GM18951 (cell line): ENCODE results near the gene ENSA.
A peak's percentile ranks its signal among the peaks of the same experiment; 100 is the strongest.
"Not testable (repeated sequence)": the region's sequence is repeated elsewhere in the genome, so short reads cannot be mapped to it uniquely, and the experiment has no call there.

ENCODE experiments used
- POLR2A ChIP-seq: IDR thresholded peaks from 4 replicates; pipeline ENCODE4 v1.6.1; 2011; ENCODE audit warnings: mild to moderate bottlenecking; ENCODE audit not compliant: insufficient read length, insufficient read depth; ENCODE audit errors: extremely low read depth
- in situ Hi-C: fragments of 300-500 bp; cut with MboI; formaldehyde crosslinking; loops from one replicate; pipeline ENCODE4 v1.12.0; 2022; ENCODE audit warnings: low sequenced_read_pairs, mixed read lengths, inconsistent platforms; ENCODE audit not compliant: unreplicated experiment

Gene ENSA

DNA sequence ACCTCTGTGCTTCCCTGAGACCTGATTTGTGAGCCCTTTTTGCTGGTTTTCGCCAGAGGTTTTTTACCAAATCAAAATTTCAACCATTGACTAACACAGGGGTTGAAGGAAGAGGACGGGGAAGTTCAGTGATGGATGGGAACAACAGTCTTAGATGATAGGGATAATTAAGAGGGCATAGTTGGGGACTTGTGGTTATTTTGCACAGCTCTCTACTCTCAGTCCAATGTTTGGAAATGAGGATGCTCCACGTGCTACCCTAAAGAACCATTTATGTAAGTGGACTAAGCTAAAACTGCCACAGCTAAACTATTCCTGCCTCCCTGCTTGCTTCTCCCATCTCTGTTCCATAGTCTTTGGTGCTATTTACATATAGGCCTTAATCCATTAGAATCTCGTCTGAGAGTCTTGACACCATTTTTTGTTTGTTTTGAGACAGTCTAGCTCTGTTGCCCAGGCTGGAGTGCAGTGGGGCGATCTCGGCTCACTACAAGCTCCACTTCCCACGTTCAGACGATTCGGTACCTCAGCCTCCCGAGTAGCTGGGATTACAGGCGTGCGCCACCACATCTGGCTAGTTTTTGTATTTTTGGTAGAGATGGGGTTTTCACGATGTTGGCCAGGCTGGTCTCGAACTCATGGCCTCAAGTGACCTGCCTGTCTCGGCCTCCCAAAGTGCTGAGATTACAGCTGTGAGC lies 49.3 kb downstream of the ENSA start:
- no peak for TF ChIP-seq POLR2A
- in situ Hi-C loops: no loop called here

- in situ Hi-C loops: no loop called here
- TF ChIP-seq POLR2A: peak; percentile 99
Observed at GRCh38 chr1:150579110-150579944, 50.1 kb downstream of the ENSA start, which contains the start of gene MCL1. Gene MCL1, minus strand, starts transcription at chr1:150579610. Its CDS starts 80 bp downstream, at chr1:150579530.

DNA sequence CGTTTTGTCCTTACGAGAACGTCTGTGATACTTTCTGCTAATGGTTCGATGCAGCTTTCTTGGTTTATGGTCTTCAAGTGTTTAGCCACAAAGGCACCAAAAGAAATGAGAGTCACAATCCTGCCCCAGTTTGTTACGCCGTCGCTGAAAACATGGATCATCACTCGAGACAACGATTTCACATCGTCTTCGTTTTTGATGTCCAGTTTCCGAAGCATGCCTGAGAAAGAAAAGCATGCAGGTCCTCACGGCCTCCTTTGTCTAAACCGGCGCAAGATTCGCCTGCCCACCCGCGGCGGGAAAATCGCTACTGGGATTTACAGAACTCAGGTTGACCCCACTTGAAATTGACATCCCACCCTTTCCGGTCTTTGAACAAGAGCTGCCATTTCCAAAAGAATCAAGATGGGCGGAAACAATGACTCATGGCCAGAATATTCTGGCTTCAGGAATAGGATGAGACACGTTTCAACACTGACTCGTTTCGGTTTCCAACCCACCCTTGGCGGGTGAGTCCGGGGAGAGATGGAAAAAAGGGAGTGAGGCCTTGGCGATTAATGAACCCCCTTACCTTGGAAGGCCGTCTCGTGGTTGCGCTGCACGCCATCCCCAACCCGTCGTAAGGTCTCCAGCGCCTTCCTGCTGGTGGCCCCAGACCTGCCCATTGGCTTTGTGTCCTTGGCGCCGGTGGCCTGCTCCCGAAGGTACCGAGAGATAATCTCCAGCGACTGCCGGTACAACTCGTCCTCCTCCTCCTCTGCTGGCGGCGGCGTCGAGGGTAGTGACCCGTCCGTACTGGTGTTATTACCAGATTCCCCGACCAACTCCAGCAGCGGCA lies 50.9 kb downstream of the ENSA start:
- in situ Hi-C loops: no loop called here
- TF ChIP-seq POLR2A: no peak

- in situ Hi-C loops: no loop called here
- no peak for TF ChIP-seq POLR2A
Observed at GRCh38 chr1:150577557-150578271, 51.7 kb downstream of the ENSA start.

DNA sequence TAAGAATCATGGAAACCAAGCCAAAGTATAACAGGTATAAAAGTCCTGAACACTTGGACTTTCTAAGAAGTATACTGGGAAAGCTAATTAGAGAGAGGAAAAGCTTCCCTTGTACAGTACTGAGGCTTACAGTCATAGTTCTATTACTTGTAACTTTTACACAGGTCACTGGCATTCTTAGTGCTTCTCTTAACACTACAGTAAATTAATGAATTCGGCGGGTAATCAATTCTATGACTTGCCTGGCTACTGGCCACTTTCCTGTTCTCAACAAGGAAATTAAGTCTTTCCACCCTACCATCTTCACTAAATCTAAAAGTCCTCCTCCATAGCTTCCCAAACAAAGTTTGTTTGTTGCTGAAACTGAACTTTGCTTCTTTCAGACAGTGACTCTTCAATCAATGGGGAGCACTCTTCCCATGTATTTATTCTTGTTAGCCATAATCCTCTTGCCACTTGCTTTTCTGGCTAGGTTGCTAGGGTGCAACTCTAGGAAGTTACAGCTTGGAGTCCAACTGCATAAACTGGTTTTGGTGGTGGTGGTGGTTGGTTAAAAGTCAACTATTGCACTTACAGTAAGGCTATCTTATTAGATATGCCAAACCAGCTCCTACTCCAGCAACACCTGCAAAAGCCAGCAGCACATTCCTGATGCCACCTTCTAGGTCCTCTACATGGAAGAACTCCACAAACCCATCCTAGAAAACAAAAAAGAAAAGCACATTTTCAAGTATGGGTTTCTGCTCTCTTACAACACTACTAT lies 52.4 kb downstream of the ENSA start:
- in situ Hi-C loops: no loop called here

DNA sequence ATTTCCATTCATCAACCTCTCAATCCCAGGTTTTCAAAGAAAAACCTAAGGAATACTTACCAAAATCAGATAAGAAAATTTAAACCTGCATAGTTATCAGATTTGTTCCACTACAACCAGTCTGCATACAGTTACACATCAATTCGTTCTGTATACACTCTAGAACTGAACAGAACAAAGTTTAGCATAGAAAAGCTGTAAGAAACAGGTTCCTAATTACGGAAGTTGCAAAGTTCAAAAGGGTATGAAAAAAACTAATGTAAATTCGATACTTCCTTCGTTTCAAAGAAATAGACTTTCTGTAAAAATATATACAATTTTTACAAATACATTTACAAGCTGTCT lies 53.1 kb downstream of the ENSA start:
- in situ Hi-C loops: no loop called here
- no peak for TF ChIP-seq POLR2A

More for the DNA sequence above, 52.4 kb downstream of the ENSA start:
- TF ChIP-seq POLR2A: no peak

GRCh38 chr1:150575518-150576366 lies 53.7 kb downstream of the ENSA start:
- in situ Hi-C loops: no loop called here
- no peak for TF ChIP-seq POLR2A

DNA sequence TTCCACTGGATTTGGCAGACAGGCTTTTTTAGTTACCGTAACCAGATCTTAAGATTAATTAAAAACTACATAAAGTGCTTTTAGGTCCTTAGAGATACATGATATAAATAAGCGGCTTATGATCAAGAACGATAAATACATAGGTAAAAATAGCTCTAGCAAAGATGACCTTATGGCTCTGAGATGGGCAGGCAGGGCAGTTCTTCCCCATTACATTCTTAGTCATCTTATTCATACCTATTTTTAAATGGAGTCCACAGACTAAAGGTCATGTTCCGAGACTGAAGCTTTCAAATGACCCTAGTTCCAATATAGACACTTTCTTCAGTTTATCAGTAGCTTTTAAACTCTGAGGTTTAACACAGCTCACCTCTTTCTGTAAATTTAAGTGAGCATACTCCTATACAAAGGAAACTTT lies 54.3 kb downstream of the ENSA start:
- TF ChIP-seq POLR2A: no peak
- in situ Hi-C loops: no loop called here

DNA sequence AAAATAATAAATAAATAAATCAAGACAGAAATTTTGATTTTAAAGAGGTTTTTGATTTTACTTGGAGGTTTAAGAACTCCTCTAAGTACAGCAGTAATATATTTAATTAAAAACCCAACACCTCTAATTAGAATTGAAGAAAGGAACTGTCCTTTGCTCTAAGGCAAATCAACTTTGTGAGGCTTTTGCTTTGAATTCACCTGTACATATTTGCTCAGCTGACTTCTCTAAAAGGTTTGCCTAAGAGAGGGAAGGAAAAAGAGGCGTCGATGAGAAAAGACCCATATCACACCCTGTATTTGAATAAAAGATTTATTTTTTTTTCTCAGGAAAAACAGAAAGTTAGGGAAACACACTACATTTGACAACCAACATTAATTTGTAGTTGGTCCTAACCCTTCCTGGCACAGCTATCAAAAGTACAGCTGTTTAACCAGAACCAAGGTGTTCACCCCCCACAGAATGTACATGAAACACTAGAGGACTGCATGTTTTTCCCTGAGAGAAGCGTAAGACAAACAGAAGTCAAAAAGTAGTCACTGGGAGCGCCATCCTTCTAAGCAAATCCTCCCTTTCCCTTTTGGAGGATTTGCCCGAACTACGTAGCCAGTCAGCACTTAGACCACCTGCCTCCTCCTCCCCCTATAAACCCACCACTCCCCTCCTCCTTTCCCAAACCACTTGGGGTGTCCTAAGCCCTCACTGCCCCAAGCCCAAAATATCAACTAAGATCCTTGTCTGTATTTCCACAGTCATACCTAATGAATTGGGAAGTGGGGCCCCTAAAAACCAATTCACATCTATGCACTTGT lies 54.9 kb downstream of the ENSA start:
- TF ChIP-seq POLR2A: no peak
- in situ Hi-C loops: no loop called here

DNA sequence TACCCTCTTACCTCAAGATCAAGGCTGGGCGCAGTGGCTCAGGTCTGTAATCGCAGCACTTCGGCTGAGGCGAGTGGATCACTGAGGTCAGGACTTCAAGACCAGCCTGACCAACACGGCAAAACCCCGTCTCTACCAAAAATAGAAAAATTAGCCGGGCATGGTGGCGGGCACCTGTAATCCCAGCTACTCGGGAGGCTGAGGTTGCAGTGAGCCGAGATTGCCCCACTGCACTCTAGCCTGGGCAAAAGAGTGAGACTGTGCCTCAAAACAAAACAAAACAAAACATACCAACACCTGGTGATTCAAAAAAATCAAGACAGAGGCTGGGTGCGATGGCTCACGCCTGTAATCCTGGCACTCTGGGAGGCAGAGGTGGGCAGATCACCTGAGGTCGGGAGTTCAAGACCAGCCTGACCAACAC lies 55.8 kb downstream of the ENSA start:
- in situ Hi-C loops: not testable (repeated sequence)

- in situ Hi-C loops: no loop called here
Observed at GRCh38 chr1:150572918-150573647, 56.3 kb downstream of the ENSA start.

More at GRCh38 chr1:150572918-150573647, 56.3 kb downstream of the ENSA start:
- peak; percentile 43 for TF ChIP-seq POLR2A
